HG02981 (cell line): ENCODE data around the gene MISFA.
"Not testable (repeated sequence)": the region's sequence is repeated elsewhere in the genome, so short reads cannot be mapped to it uniquely, and the experiment has no call there.

ENCODE experiments used
- ATAC-seq: cut with Tn5 transposase; IDR thresholded peaks from one replicate; pipeline ENCODE4 v1.9.1; 2021; ENCODE audit warnings: mild to moderate bottlenecking, moderate library complexity; ENCODE audit not compliant: unreplicated experiment

Gene MISFA

DNA sequence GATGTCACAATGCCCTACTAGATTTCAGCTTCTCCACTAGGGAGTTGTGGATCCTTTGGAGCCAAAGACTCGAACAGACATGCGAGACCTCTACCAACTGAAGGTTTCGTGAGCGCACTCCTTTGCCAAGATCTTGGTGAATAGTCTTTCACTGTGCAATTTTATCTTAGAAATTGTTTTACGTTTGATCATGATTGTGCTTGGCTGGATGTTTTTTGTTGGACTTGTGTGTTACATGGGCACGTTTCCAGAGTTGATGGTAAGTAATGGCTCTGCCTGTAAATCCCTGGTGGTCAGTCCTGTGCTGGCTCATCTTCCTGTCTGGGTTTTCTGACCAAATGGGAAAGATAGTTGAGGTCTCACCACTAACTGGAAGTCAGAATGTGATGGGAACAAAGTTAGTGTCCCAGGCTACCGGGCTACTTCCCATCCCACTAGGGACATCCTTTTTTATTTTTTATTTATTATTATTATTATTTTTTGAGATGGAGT lies at the start of gene MISFA:
Gene MISFA, plus strand, starts transcription at position 51 of the 492 bp plus-strand sequence. Its CDS starts 140 bp downstream, at position 191.
- ATAC-seq, result no peak

DNA sequence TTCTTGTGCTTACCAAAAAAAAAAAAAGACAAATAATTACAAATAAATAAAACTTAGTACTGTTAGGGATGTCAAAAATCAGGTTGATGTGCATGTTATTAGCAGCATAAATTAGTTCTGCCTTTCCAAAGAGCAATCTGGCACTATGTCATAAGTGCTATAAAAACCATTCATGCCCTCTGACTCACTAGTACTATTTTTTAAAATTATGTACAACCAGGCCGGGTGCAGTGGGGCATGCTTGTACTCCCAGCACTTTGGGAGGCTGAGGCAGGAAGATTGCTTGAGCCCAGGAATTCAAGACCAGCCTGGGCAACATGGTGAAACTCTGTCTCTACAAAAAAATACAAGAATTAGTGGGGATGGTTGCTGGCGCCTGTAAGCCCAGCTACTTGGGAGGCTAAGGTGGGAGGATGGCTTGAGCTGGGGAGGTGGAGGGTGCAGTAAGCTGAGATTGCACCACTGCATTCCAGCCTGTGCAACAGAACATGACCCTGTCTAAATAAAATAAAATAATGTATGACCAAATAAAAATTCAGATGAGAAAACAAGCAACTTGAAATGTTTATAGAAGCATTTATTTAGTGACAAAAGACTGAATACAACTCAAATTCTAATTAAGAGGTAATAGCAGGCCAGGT lies 36.4 kb upstream of the MISFA start:
- no peak for ATAC-seq

DNA sequence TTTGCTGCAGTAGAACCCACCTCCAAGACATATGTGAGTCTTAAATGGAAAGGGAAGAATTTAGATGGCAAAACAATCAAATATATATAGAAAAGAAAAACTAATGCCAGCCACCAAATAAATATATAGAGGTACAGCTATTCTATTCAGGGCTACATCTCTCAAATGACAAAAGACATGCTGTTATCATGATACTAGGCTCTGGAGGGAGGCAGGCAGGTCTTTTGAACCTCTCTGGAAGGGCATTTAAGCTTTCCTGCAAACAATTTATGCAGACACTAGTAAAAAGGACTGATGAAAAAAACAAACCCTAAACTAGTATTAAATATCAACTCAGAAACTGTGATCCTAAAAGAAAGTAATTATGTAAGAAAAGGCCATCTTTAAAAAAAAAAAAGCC lies 35.4 kb upstream of the MISFA start:
- ATAC-seq, result no peak

DNA sequence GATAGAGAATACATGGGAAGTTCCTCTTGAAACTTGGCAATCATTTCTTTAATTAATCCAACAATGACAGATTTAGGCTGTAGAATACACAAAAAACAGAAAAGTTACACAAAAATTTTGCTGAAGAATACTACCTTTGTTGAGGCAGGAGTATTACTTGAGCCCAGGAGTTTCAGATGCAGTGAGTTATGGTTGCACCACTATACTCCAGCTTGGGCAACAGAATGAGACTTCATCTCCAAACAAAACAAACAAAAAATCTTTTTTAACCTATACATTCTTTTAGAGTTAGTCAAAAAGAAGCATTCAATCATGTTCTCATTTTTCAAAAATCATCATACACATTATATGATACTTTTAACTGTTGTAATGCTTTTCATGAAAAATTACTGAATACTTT lies 33.2 kb upstream of the MISFA start:
- no peak for ATAC-seq

DNA sequence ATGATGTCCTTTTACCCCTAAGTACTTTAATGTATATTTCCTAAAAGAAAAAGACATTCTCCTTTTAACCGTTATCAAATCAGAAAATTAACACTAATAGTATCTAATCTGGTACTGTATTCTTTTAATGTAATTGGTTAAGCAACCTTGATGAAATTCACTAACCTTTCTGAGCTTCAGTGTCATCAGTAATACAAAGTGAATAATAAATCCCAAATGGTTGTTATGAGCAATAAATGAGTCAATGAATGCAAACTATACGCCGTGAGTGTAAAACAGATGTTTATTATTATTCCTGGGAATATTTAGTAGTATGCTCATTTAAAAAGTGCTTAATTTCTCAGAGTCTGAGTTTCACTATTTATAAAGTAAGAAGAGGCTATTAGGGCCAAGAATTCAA lies 32.5 kb upstream of the MISFA start:
- ATAC-seq, result no peak

GRCh38 chr11:18575361-18575760 lies 24.2 kb upstream of the MISFA start:
- ATAC-seq, result no peak

- peak; percentile 85 for ATAC-seq
Measured at GRCh38 chr11:18578975-18579598, 20.5 kb upstream of the MISFA start.

DNA sequence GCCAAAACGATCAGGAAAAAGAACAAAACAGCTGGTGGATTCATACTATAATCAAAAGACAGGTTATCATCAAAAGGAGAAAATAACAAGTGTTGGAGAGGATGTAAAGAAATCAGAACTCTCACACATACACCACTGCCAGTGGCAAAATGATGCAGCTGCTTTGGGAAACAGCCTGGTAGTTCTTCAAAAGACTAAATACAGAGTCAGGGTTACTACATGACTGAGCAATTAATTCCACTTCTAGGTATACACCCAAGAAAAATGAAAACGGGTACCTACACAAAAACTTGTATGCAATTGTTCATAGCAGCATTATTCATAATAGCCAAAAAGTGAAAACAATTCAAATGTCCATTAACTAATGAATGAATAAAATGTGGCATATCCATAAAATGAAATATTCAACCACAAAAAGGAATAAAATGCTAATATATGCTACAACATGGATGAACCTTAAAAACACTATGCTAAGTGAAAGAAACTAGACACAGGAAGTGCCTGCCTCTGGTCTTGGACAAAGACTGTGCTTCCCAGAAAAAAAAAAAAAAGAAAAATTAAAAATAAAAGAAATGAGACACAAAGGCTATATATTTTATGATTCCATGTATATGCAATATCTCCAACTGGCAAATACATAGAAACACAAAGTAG lies 19.3 kb upstream of the MISFA start:
- no peak for ATAC-seq

DNA sequence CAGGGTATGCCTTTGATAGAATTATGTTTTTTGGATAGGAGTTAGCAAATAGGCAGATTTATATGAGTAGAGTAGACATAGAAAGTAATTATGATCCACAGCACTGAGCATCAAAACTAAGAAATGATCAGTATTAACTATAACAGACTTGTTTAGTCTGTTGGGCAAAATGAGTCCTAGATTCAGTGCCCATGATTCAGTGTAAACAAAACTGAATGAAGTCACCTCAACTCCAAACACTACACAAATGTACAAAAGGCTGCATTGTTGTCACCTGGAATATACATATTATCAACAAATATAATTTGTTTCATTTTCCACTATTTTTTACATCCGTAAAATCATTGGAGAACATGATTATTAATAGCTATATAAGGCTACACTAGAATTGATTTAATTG lies 17.8 kb upstream of the MISFA start:
- no peak for ATAC-seq

GRCh38 chr11:18588297-18589252 lies 11.0 kb upstream of the MISFA start, which contains the start of gene UEVLD:
Gene UEVLD (minus strand): TSS chr11:18588734. CDS start chr11:18588654, 80 bp downstream.
- ATAC-seq, result peak; percentile 55

- ATAC-seq, result no peak
Measured at GRCh38 chr11:18590571-18590970, 9.0 kb upstream of the MISFA start.

DNA sequence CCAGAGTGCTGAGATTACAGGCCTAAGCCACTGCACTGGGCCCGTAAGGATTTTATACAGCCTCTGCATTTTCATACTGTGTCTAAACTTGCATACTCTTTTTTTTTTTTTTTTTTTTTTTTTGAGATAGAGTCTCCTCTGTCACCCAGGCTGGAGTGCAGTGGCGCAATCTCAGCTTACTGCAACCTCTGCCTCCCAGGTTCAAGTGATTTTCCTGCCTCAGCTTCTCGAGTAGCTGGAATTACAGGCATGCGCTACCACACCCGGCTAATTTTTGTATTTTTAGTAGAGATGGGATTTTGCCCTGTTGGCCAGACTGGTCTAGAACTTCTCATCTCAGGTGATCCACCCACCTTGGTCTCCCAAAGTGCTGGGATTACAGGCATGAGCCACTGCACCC lies 5.5 kb upstream of the MISFA start:
- ATAC-seq, result not testable (repeated sequence)

GRCh38 chr11:18594999-18595749 lies 4.4 kb upstream of the MISFA start:
- no peak for ATAC-seq

DNA sequence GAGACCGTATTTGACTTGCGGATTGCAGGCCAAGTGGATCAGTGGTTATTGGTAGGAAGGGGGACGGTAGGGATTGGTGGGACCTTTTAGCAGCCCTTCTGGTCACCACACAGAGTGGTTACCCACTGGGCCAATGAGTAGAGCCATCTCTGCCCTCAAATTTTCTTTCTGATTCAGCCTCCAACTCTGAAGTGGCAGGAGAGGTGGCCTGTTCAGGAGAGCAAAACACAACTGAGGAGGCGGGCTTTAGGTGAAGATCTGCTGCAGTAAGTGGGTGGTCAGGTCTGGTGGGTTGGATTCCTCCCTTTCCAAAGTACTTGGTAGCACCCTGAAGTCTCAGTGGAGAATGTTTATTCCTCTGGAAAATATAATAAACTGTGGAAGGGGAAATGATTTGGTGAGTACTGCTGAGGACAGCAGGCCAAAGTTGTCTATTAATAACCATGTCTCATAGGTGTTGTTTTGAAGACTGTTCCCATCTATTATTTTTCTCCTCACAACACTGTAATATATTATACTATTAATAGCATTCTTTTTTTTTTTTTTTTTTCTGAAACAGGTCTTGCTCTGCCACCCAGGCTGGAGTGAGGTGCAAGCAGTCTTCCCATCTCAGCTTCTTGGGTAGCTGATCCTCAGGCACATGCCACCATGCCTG lies 1.5 kb downstream of the MISFA start:
- no peak for ATAC-seq

DNA sequence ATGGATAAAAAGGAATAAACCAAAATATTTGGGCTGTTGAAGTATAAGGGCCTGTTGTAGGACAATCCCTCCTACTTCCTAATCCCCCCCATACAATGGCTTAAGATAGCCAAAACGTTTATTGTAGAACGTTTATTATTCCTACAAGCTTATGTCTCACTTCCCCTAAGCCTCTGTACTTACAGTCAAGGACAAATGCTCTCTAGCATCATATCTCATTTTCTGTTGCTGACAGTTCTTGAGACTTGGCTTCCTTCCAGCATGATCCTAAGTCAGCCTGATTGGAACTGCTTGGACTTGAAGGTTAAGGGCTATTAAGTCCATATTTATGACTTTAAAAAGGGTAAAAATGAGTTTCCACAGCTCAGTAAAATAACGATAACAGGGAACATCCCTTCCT lies 8.8 kb downstream of the MISFA start:
- no peak for ATAC-seq

- ATAC-seq, result no peak
Measured at GRCh38 chr11:18611196-18611595, 11.6 kb downstream of the MISFA start.

DNA sequence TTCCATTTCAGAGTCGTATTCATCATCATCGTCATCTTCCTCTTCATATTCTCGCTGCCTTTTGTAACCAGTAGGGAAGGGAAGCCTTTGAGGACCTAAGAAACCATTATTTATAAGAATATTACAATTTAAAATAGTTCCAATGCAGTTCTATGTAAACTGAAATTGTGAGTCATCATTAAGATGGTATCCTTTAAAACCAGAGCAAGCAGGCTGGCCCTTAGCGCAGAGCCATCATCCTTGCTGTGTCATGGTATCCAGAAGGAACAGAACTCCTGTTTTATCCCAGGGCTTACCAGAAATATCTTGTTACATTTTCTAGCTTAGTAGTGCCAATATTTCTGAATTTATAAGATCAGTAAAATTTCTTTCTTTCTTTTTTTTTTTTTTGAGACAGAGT lies 12.8 kb downstream of the MISFA start:
- ATAC-seq, result no peak

DNA sequence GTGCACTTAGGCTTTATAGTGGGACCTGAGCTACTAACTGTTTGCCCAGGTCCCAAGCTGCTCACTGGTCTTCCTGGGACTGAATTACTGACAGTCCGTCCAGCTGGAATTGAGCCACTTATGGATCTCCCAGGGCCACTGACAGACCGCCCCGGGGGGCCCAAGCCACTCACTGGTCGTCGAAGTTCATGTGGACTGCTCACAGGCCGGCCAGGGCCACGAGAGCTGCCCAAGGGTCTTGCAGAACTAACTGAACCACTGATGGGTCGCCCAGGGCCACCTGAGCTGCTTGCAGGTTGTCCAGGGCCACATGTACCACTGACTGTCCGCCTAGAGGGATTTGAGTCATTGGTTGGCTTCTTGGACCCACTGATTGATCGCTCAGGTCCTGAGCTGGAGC lies 15.1 kb downstream of the MISFA start:
- ATAC-seq, result no peak

DNA sequence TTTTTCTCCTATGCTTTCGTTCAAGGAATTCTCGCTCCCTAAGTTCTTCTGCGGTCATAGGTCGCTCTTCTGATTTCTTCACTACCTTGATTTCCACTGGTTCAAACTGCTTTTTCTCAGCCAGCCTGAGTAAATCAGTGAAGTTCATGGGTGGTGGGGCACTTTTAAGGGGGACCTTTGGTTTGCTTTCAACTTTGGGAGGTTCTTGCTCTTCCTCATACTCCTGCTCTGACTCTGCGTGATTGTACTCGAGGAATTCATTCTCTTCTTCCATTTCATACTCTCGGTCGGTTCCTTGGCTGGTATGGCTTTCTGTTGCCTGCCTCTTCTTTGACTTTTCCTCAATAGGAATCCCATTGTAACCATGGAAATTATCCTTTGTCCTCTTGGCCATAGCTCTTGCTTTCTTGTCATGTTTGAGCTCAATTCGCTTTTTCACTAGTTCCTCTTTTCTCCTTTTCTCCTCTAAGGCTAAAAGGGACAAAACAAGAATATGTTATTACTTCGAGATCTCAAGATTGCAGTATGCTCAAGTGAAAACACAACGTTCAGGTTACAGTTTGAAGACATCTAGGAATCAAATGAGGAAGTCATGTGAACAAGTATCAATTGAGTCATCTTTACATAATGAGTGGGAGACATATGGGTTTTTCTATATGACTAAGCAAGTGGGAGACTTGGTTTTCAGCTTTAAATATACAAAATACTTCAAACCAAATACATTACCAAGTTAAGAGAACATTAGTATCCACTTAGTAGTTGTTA lies 16.2 kb downstream of the MISFA start:
- peak; percentile 89 for ATAC-seq
